Activated CD8-positive, alpha-beta memory T cell treated with anti-CD3 and anti-CD28 coated beads, Interleukin-2, amount 50 U/mL, for 48 hours (primary cell): ENCODE measurements around the gene CHAC1.
"Not testable (repeated sequence)": the region's sequence is repeated elsewhere in the genome, so short reads cannot be mapped to it uniquely, and the experiment has no call there.

Source experiments
- DNase-seq: peaks from one replicate; pipeline ENCODE4 v3.0.0-alpha.2; 2020

Gene CHAC1

DNA sequence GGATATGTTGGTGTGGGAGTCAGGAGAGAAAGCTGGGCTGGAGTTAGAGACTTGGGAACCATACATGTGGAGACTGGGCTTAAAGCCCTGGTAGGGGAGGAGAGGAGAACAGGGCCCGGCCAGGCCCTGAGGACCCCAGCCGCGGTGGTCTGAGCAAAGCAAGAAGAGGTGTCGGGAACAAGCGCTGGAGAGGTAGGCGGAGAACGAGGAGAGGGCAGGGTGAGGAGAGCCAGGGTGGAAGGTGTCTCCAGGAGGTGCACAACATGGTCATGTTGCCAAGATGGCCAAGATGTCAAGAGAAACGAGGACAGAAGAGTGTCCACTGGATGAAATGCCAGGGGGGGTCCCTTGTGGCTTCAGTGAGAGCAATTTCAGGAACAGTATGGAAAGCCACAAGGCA is 5.5 kb downstream of the CHAC1 start:
- no peak for DNase-seq

GRCh38 chr15:40959331-40960141 is 6.3 kb downstream of the CHAC1 start:
- DNase-seq: no peak

DNA sequence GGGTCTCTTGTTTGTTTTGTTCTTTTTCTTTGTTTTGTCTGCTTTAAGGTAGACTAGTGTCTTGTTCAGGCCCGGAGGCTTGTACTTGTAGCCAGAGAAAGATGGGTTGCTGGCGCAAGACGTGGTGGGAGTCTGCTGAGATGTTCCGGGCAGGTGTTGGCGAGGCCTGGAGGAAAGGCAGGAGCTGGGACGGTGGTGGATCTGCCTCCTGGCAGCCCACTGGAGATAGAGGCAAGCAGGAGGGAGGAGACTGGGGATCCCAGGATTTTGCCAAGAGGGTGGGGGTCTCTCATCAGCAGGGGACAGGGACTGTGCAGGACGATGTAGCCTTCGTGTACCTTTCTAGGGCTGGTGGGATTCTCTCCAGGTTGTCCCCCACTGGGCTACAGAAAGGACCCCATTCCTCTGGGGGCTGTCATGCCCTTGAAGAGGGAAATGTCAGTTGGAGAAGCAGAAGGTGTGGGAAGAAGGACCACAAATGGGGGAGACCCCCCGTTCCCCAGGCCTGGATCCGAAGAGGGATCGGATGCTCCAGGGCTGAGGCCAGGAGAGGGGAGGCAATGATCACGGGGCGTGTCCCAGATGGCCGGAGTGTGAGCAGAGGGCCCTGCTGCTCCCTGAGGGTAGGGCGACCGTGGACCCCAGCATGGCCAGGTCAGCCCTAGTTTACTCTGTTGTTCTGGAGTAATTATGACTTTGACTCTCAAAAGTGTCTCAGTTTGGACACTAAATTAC is 7.0 kb downstream of the CHAC1 start:
- DNase-seq: no peak

DNA sequence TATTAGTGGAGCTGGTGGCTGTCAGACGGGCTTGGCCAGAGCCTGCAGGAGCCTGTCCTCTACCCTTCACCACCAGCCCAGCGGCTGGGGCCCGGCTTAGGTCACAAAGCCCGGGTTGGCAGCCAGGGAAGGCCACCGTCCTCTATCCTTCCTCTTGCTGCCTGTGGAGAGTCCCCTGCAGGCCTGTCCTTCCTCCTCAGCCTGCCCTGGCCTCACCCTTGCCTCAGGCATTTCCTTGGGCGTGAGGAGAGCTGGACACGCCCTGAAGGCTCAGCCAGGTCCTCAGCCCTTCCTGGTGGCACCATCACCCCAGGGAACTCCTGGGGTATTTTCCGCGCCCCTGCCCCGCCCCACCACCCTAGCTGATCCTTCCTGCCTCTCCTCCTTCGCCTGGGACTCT is 7.7 kb downstream of the CHAC1 start:
- DNase-seq: no peak

DNA sequence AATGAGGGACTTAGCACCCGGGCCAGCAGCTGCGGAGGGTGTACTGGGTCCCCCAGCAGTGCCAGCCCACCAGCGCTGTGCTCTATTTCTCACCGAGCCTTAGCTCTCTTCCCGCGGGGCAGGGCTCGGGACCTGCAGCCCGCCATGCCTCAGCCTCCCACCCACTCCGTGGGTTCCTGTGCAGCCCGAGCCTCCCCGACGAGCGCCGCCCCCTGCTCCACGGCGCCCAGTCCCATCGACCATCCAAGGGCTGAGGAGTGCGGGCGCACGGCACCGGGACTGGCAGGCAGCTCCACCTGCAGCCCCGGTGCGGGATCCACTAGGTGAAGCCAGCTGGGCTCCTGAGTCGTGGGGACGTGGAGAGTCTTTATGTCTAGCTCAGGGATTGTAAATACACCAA is 8.5 kb downstream of the CHAC1 start:
- DNase-seq: not testable (repeated sequence)

GRCh38 chr15:40962317-40962716 is 9.0 kb downstream of the CHAC1 start:
- not testable (repeated sequence) for DNase-seq

- DNase-seq: no peak
Observed at GRCh38 chr15:40963201-40963600, 9.9 kb downstream of the CHAC1 start.

DNA sequence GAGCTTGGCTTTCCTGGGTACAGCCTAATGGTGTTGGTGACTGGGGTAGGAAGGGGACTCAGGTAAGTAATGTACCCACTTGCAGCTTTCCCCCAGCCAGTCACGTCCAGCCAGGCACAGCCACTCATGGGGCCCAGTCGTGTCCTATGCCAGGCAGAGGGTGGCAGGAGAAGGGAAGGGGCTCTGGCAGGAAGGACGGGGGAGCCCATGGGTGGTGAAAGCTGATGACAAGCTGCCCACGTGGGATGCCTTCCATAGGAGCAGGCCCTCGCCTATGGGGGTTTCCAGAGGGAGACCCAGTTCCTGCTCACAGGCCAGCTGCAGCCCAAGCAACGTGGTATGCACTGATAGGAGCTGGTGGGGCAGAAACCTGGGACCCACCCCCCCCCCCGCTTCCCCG is 10.7 kb downstream of the CHAC1 start:
- no peak for DNase-seq

DNA sequence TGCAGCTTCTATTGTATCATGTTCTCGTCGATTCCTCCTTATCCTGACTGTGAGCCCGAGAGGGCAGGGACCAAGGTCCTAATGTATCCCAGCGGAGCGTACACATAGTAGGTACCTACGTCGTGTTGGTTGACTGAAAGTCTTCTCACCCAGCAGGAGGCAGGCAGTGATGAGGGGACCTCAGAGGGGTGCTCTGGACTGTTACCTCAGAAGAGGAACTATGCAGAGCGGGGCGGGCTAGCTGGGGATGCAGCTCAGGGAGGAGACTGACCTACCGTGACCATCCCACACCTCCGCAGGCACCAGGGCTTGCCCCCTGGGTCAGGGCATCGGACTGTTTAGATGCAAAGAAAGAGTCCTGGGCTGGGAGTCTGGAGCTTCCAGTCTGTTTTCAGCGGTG is 11.4 kb downstream of the CHAC1 start:
- no peak for DNase-seq

GRCh38 chr15:40968290-40969085 is 15.2 kb downstream of the CHAC1 start:
- DNase-seq: no peak

- no peak for DNase-seq
Observed at GRCh38 chr15:40969363-40969762, 16.1 kb downstream of the CHAC1 start.

DNA sequence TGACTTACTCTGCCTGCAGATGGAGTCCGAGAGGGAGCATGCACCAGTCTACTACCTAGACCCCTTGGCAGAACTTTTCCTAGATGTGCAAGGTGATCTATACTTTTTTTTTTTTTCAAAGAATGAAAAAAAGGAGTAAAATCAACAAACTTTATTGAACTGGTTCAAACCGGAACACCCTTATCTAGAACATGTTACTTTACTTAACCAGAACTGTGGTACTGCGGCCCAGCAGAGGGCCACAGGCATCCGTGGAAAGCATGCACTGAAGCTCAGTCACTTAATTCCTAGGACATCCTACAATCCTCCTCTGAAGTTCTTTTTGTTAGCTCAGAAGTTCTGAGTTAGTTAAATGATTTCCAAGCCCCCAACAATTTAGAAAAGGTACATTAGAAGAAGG is 21.6 kb downstream of the CHAC1 start:
- DNase-seq: no peak

DNA sequence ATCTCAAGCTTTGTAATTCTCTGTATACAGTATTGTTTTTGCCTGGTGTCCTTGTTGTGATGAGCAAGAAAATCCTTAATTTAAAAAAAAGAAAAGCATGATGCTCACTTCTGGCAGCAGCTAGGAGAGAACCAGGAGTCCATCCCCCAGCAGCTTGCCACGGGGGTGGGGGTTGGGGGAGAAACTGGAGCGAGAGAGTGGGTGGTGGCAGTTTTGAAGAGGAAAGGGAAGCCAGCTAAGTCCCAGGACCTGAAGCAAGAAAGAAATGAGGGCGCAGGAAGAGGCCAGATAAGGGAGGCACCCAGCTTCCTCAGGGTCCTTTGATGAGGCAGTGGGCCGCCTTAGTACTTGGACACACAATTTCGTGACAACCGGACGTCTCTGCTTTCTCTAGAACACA is 23.5 kb downstream of the CHAC1 start:
- DNase-seq: no peak

GRCh38 chr15:40978141-40978540 is 24.9 kb downstream of the CHAC1 start:
- DNase-seq: no peak

DNA sequence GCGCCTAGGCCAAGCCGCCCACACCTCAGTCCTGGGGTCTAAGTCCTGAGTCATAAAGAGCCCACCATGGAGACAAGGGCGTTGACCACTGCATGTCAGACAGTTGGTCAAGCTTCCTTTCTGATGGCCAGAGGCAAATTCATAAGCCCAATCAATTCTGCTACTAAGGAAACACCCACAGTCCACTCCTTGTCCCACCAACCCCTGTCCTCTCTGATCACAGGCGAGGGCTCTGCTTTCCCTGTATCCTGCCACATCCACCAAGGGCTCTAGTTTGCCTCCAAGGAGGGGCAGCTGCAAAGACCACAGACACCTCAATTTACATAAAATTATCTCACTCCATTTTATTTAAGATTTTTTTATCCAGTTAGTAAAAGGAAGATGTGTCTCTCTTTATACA is 25.3 kb downstream of the CHAC1 start:
- no peak for DNase-seq

- no peak for DNase-seq
Observed at GRCh38 chr15:40981186-40981585, 27.9 kb downstream of the CHAC1 start.

DNA sequence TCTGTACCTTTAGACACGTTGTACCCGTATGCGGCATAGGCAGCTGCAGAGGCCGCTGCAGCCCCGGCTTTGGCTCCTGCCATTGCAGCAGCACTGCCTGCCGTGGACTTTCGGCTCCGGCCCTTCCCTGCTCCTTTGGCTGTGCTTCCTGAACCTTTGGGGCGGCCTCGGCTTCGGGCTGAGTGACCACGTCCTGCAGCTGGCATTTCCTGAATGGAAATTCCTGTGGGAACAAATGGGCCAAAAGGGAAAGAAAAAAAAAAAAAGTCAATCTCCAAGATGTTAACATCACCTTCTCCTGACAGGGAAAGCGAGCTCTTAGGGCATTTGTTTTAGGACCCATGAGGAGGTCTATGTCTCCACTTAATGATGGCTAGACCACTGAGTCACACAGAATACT is 29.6 kb downstream of the CHAC1 start:
- DNase-seq: no peak

GRCh38 chr15:40984406-40984805 is 31.1 kb downstream of the CHAC1 start:
- DNase-seq: no peak

GRCh38 chr15:40984964-40985363 is 31.7 kb downstream of the CHAC1 start:
- no peak for DNase-seq

DNA sequence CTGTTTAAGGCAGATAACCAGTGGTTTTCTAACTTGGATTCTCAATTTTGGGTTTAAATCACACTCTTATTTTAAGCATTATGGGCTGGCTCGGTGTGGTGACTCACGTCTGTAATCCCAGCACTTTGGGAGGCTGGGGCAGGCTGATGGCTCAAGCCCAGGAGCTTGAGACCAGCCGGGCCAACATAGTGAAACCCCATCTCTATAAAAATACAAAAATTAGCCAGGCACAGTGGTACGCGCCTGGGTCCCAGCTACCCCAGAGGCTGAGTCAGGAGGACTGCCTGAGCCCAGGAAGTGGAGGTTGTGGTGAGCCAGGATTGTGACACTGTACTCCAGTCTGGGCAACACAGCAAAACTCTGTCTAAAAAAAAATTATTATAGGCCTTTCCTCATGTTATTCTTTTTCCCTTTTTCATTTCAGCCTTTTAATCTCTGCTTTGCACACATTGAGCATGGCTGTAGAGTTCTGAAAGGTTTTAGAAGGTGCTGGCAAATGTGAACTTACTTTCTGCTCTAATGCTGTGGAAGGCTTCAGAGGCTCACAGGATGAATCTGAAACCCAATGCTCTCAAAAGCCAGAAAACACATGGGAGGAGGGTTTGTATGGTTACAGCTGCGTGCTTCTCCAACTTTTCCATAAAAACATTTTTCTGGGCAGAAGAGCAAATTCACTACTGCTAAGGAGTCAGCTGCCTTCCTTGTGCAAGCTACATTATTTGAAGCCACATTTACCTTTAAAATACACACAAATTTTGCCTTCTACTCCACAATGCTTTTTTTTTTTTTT is 32.5 kb downstream of the CHAC1 start:
- no peak for DNase-seq

DNA sequence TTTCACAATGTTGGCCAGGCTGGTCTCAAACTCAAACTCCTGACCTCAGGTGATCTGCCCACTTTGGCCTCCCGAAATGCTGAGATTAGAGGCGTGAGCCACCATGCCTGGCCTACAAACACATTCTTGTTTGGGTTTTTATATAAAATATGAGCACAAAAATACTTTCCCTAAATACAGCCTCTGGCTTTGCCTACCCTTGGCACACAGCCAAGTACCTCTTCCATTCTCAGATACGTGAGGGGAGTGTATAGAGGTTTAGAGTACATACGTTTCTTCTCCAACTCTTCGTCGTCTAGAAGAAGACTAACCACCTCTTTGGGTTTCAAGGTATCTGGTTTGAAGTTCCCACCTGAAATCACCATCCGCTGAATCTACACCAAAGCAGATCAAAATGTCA is 33.5 kb downstream of the CHAC1 start:
- no peak for DNase-seq

DNA sequence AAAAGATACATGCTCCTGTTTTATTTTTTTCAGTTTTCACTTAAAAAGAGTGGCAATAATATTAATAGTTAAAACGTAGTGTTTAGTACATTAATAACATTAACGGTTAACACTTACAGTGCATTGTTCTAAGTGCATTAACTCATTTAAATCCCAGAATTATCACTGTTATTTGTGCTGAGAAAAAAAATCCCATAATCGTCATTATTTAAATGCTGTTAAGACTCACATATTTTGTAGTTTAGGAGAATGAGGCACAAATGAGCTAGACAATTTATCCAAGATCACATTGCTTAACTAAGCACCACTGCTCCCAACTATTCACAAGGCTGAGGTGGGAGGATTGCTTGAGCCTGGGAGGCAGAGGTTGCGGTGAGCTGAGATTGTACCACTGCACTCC is 34.9 kb downstream of the CHAC1 start:
- no peak for DNase-seq

- DNase-seq: no peak
Observed at GRCh38 chr15:40990080-40990479, 36.8 kb downstream of the CHAC1 start.
